Ishikawa (cell line): ENCODE measurements around the gene PARD3B.

Source experiments
- CEBPB ChIP-seq: IDR thresholded peaks from 2 replicates; pipeline ENCODE4 v1.6.1; 2012
- CREB1 ChIP-seq: IDR thresholded peaks from 2 replicates; pipeline ENCODE4 v1.6.1; 2012; ENCODE audit warnings: low read depth
- EGR1 ChIP-seq: IDR thresholded peaks from 2 replicates; pipeline ENCODE4 v1.6.1; 2012
- EP300 ChIP-seq: IDR thresholded peaks from 2 replicates; pipeline ENCODE4 v1.6.1; 2012; ENCODE audit warnings: borderline replicate concordance
- FOXM1 ChIP-seq: IDR thresholded peaks from 2 replicates; pipeline ENCODE4 v1.6.1; 2012; ENCODE audit warnings: low read depth, borderline replicate concordance
- NFIC ChIP-seq: IDR thresholded peaks from 2 replicates; pipeline ENCODE4 v1.6.1; 2012
- RAD21 ChIP-seq: IDR thresholded peaks from 2 replicates; pipeline ENCODE4 v1.6.1; 2012; ENCODE audit warnings: low read depth
- TAF1 ChIP-seq: IDR thresholded peaks from 2 replicates; pipeline ENCODE4 v1.6.1; 2012; ENCODE audit warnings: low read depth, mild to moderate bottlenecking
- TCF12 ChIP-seq: IDR thresholded peaks from 2 replicates; pipeline ENCODE4 v1.6.1; 2012; ENCODE audit warnings: low read depth
- TEAD4 ChIP-seq: IDR thresholded peaks from 2 replicates; pipeline ENCODE4 v1.6.1; 2012
- YY1 ChIP-seq: IDR thresholded peaks from 2 replicates; pipeline ENCODE4 v1.6.1; 2012; ENCODE audit warnings: low read depth
- ZBTB7A ChIP-seq: IDR thresholded peaks from 2 replicates; pipeline ENCODE4 v1.6.1; 2012; ENCODE audit warnings: low read depth
- TF ChIP-seq, protein P1 (sequence below): IDR thresholded peaks from 2 replicates; pipeline ENCODE4 v1.6.1; 2012
- TF ChIP-seq, protein P2 (sequence below): IDR thresholded peaks from 2 replicates; pipeline ENCODE4 v1.6.1; 2012; ENCODE audit warnings: low read depth, mild to moderate bottlenecking
- TF ChIP-seq, protein P3 (sequence below): IDR thresholded peaks from 2 replicates; pipeline ENCODE4 v1.6.1; 2012

PARD3B gene

DNA sequence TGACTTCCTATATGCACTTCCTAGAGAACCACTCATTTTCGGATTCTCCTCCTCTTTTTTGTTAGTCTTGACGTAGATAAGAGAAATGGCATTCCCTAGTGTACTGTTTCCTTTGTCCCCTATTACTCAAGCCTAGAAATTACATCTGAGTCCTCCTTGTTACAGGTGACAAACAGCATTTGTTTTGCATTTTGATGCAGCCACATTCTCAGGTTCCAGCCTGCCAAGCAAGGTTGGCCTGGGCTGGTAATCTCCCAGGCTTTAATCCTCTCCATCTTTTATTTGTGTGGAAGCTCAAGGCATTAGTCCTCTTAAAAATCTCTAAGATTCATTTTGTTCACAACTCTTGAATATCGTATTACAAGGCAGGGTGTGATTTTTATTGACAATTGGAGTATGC, 819.0 kb downstream of the PARD3B start:
- TF ChIP-seq EGR1 (no peak), TCF12 (no peak), NFIC (no peak), TEAD4 (no peak), FOXM1 (no peak), YY1 (no peak)
- TF ChIP-seq, protein P1, sequence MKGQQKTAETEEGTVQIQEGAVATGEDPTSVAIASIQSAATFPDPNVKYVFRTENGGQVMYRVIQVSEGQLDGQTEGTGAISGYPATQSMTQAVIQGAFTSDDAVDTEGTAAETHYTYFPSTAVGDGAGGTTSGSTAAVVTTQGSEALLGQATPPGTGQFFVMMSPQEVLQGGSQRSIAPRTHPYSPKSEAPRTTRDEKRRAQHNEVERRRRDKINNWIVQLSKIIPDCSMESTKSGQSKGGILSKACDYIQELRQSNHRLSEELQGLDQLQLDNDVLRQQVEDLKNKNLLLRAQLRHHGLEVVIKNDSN: no peak
- TF ChIP-seq, protein P2, sequence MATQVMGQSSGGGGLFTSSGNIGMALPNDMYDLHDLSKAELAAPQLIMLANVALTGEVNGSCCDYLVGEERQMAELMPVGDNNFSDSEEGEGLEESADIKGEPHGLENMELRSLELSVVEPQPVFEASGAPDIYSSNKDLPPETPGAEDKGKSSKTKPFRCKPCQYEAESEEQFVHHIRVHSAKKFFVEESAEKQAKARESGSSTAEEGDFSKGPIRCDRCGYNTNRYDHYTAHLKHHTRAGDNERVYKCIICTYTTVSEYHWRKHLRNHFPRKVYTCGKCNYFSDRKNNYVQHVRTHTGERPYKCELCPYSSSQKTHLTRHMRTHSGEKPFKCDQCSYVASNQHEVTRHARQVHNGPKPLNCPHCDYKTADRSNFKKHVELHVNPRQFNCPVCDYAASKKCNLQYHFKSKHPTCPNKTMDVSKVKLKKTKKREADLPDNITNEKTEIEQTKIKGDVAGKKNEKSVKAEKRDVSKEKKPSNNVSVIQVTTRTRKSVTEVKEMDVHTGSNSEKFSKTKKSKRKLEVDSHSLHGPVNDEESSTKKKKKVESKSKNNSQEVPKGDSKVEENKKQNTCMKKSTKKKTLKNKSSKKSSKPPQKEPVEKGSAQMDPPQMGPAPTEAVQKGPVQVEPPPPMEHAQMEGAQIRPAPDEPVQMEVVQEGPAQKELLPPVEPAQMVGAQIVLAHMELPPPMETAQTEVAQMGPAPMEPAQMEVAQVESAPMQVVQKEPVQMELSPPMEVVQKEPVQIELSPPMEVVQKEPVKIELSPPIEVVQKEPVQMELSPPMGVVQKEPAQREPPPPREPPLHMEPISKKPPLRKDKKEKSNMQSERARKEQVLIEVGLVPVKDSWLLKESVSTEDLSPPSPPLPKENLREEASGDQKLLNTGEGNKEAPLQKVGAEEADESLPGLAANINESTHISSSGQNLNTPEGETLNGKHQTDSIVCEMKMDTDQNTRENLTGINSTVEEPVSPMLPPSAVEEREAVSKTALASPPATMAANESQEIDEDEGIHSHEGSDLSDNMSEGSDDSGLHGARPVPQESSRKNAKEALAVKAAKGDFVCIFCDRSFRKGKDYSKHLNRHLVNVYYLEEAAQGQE: no peak

DNA sequence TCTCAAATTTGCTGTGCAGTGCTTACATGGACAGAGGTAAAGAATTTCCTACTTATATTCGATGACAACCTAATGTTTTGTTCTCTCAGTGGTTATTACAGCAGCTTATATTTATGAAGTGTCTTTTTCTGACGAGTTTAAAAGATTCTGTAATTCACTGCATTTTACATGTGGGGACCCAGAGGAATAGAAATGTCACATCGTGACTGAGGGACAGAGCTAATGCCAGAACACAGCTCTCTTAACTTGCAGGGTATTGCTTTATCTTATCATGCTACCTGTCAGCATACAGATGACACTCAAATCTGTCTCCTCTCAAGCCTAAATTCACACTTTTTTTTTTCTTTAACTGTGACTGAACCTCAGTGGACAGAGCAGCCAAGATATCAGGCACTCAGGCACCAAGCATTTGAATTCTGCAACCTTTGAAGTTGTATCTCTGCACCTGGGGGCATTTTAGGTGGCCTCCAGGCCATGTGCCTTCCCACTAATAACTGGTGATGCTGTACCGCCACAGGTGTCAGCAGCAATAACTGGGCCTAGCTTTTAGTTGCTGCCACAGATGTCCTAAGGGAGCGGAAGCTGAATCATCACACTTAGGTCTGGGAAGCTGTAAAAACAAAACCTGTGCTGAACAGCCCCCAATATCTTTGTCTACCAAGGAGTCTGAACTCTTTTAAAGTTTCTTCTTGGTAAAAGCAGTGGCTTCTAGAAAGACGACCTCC, 821.2 kb downstream of the PARD3B start:
- TF ChIP-seq, protein P2: no peak
- TF ChIP-seq TCF12: no peak
- TF ChIP-seq EP300: no peak
- TF ChIP-seq TEAD4: no peak
- no peak for TF ChIP-seq TAF1
- TF ChIP-seq EGR1: no peak
- TF ChIP-seq ZBTB7A: no peak
- TF ChIP-seq, protein P3, sequence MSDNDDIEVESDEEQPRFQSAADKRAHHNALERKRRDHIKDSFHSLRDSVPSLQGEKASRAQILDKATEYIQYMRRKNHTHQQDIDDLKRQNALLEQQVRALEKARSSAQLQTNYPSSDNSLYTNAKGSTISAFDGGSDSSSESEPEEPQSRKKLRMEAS: no peak
- no peak for TF ChIP-seq YY1
- TF ChIP-seq CREB1: no peak
- TF ChIP-seq, protein P1: no peak
- no peak for TF ChIP-seq CEBPB
- TF ChIP-seq FOXM1: no peak
- TF ChIP-seq RAD21: no peak
- TF ChIP-seq NFIC: no peak

DNA sequence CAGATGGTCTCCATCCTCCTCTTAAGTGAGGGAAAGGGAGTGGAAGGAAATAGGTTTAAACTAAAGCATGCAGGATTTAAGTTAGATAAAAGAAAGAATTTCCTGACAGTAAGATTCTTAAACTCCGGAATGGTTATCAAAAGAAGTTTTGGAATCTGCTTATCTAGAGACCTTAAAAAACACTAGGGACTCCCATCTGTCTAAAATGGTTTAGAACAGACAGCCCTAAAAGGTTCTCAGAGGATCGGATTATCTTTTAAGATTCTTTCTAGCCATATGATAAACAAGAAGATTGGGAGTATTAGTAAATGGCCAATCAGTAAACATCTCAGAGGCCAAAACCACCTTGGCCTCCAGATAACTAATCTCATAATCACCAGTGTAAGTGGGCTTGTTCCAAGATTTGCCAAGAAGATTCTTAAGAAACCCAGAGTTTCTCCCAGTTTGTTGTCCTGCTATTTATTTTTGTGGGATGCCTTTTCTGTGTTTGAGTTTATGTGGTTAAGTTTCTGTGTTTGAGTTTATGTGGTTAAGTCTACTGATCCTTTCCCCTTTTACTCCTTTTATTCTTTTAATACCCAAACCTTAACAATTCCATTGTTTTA, 822.2 kb downstream of the PARD3B start:
- TF ChIP-seq NFIC: no peak
- no peak for TF ChIP-seq EP300
- no peak for TF ChIP-seq EGR1
- no peak for TF ChIP-seq CEBPB
- TF ChIP-seq ZBTB7A: no peak
- TF ChIP-seq, protein P2: no peak
- no peak for TF ChIP-seq CREB1
- no peak for TF ChIP-seq TCF12

DNA sequence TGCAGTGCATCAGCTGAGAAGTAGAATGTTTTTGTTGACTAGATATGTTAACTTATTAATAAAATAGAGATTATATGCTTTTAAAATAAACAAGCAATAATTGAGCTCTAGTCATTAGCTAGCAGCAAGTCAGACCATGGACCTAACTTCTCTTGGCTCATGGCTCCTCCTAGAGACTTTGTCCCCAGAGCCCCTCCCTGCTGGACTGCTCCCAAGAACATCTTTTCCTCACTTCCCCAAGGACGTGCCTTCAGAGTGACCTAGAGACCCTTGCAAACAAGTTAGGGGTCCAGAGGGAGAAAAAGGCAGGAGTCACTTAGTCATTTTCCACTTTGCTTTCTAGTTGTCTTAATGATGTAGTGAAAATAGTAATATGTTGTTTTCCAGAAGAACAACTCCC, 824.5 kb downstream of the PARD3B start:
- TF ChIP-seq ZBTB7A: no peak

DNA sequence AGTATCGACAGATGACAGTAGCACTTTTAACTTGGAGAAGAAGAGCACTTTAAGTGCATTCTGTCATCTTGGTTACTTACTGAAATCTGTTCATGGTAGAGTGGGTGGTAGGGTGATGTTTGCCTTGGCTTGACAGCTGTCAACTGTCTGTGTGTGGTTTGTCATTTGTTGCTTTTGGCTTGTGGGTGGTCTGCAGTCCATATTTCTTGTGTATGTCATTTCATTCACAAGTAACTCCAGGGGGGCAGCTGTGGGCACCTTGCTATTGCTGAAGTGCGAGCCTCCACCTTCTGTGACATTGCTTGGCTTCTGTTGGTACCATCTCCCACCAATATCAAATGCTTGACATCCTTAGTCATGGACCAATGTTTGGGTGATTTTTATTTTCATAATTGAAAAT, 825.5 kb downstream of the PARD3B start:
- TF ChIP-seq CEBPB: no peak
- TF ChIP-seq TCF12: no peak
- TF ChIP-seq NFIC: no peak
- no peak for TF ChIP-seq CREB1
- no peak for TF ChIP-seq EGR1
- no peak for TF ChIP-seq YY1
- no peak for TF ChIP-seq FOXM1
- no peak for TF ChIP-seq RAD21
- TF ChIP-seq TAF1: no peak
- TF ChIP-seq ZBTB7A: no peak
- TF ChIP-seq, protein P1: no peak
- TF ChIP-seq, protein P3: no peak
- TF ChIP-seq, protein P2: no peak
- TF ChIP-seq EP300: no peak
- TF ChIP-seq TEAD4: no peak
